Raji (cell line): ENCODE results near the gene ANKRD52.

Experiments
- POLR2A ChIP-seq: IDR thresholded peaks from 2 replicates; pipeline ENCODE4 v1.6.1; 2011; ENCODE audit warnings: low read depth, low read length, control low read depth; ENCODE audit not compliant: insufficient read depth

ANKRD52 gene

DNA sequence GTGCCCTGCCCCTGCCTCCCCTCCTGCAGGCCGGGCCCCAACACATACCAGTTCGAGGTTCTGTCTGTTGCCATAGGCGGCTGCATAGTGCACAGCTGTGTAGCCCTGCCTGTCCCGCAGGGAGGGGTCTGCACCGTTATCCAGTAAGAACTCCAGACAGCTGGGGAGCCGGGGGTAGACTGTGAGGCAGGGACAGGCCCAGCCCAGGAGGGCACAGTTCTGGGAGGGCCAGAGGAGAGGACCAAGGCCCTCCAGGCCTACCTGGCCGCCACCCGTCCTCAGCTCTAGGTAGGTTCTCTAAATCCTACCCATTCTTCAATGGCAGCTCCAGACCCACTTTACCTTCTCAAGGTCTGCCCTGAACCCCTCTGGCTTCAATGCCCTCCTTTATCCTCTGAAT lies 9.5 kb downstream of the ANKRD52 start:
- TF ChIP-seq POLR2A, result no peak

DNA sequence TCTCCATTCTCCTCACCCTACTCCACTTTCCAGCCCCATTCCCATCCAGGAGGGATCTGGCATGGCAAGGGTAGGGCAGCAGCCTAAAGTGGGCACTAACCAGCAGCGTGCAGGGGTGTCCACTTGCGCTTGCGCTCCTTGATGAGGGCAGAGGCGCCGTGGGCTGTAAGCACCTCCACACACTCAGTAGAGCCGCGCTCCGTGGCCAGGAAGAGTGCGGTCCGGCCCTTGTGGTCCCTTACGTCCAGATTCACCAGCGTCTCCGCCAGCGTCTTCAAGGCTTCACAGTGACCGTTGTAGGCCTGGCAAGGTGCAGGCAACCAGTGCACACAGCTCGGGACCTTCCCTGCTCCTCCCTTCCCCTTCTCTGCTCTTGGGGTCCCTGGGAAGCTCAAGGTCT lies 10.3 kb downstream of the ANKRD52 start:
- no peak for TF ChIP-seq POLR2A

GRCh38 chr12:56244494-56244893 lies 13.7 kb downstream of the ANKRD52 start:
- no peak for TF ChIP-seq POLR2A

DNA sequence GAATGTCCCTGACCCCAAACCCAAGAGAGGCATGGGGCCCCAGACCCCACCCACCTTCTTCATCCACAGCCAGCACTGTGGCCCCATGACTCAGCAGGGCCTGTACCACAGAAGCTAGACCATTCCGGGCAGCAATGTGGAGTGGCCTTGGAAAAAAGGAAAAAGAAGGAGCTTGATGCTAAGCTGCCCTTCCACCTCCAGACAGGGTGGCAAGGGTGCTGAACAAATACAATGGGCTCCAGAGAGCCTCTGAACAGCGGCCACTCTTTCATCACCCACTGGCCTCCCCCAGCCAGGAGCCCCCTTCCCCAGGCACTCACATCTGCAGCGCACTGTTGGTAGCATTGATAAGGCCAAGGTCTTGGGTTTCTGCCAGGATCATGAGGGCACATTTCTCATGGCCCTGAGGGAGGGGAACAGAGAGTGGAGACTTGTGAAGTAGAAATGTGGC lies 14.4 kb downstream of the ANKRD52 start:
- no peak for TF ChIP-seq POLR2A

- no peak for TF ChIP-seq POLR2A
Observed at GRCh38 chr12:56242986-56243385, 15.2 kb downstream of the ANKRD52 start.

- TF ChIP-seq POLR2A, result no peak
Observed at GRCh38 chr12:56241424-56242303, 16.5 kb downstream of the ANKRD52 start.

DNA sequence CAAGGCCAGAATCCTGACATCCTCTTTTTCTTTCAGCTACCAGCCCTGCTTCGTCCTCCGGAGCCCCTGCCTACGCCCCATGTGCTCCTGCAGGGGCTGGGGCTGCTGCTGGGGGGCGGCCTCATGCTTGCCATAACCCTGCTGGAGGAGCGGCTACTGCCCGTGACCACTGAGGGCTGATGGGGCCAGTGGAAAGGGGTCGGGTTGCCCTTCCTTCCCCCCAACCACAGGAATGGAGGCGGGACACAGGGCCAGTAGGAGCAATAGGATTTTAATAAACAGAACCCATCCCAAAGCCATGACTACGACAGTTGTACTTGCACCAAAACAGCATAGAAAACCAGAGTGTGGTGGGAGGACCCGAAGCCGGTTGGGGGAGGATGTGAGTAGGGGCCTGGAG lies 20.6 kb downstream of the ANKRD52 start:
- TF ChIP-seq POLR2A, result no peak

DNA sequence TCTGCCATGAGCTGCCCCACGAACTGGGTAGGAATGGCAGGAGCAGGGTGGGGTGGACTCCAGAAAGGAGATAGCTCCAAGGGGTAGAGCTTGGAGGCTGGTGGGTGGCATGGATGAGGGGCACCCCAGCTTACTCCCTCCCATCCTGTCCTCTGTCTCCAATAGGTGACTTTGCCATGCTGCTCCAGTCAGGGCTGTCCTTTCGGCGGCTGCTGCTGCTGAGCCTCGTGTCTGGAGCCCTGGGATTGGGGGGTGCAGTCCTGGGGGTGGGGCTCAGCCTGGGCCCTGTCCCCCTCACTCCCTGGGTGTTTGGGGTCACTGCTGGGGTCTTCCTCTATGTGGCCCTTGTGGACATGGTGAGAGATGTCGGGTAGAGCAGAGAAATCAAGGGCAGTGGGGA lies 21.2 kb downstream of the ANKRD52 start:
- no peak for TF ChIP-seq POLR2A

DNA sequence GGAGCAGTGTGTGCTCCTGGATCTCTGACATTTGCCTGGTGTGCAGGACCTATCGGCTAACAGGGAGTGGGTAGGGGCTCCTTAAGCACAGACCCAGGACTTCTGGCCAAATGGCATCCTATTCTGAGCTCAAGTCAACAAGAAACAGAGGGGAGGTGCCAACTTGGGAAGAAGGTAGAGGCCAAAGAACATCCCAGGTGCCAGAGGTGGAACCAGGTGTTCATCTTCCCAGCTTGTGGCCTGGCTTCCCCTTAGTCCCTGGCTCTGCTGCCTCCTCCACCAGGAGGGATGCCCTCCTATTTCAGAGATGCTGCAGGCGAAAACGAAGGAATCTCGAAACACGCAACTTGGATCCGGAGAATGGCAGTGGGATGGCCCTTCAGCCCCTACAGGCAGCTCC lies 22.1 kb downstream of the ANKRD52 start:
- no peak for TF ChIP-seq POLR2A

DNA sequence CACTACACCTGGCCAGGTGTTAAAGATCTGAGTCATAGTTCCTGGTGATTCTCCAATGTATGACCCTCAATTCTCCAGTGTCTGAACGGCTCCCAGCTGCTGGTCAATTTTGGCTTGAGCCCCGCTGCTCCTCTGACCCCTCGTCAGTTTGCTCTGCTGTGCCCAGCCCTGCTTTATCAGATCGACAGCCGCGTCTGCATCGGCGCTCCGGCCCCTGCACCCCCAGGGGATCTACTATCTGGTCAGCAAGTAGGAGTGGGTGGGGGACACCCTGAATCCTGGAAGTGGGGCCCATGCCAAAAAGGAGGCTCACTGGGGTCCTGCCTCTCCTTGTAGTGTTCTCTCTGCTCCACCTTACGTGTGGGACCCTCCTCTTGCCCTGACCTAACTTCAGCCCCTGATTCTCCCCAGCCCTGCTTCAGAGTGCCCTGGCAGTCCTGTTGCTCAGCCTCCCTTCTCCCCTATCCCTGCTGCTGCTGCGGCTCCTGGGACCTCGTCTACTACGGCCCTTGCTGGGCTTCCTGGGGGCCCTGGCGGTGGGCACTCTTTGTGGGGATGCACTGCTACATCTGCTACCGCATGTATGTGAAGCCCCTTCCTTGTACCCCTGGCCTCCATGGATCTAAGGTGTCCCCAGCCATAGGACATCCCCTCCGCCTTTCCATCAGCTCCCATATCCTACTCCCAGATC lies 23.3 kb downstream of the ANKRD52 start:
- TF ChIP-seq POLR2A, result no peak

DNA sequence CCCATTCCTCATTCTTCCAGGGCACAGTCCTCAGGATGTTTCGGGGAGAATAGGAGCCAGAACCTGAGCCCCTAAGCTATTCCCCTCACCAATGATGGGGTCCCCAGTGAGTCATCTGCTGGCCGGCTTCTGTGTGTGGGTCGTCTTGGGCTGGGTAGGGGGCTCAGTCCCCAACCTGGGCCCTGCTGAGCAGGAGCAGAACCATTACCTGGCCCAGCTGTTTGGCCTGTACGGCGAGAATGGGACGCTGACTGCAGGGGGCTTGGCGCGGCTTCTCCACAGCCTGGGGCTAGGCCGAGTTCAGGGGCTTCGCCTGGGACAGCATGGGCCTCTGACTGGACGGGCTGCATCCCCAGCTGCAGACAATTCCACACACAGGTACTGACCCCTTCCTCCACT lies 27.0 kb downstream of the ANKRD52 start:
- TF ChIP-seq POLR2A, result no peak

- no peak for TF ChIP-seq POLR2A
Observed at GRCh38 chr12:56230432-56231183, 27.6 kb downstream of the ANKRD52 start.

GRCh38 chr12:56229916-56230431 lies 28.2 kb downstream of the ANKRD52 start, which contains the start of gene SLC39A5:
SLC39A5 (plus strand) TSS chr12:56230051; CDS start chr12:56231275, 1,224 bp downstream.
- TF ChIP-seq POLR2A, result no peak

DNA sequence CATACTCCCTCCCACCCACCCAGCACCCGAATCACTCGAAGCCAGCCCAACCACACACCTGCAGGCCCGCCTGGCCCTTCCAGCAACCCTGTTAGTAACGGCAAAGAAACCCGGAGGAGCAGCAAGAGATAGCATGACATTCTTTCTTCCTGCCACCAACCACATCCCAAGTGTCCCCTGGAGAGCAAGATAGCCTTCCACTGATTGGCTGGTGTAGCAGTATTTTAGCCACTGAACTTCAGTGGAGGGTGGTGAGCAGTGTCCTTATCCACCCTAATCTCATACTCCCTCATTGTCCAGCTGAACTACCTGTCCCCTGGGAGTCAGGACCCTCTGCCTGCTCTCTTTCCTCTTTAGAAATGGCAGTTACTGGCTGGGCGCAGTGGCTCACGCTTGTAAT lies 29.1 kb downstream of the ANKRD52 start:
- TF ChIP-seq POLR2A, result no peak

DNA sequence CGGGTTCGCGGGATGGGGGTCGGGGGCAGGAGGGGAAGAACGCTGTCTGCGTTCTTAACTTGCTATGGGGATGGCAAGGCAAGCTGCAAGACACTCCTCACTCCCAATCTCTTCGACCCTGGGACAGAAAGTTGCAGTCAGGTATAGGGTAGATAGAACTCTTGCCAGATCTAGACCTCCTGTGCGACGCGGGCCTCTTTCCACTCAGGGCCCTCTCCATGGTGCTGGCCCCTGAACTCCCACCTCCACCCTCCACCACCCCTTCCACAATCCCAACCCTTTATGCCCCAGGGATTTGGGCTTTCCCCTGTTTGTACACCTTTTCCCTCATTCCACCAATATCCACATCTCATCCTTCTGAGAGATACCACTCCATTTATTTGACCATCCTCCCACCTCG lies 33.2 kb downstream of the ANKRD52 start:
- no peak for TF ChIP-seq POLR2A

GRCh38 chr12:56224102-56224701 lies 34.0 kb downstream of the ANKRD52 start, which contains the start of gene NABP2:
NABP2 (plus strand) TSS chr12:56224342; CDS start chr12:56224857, 515 bp downstream.
- peak; percentile 65 for TF ChIP-seq POLR2A
